ENCODE results near the gene MACROD1.

DNA sequence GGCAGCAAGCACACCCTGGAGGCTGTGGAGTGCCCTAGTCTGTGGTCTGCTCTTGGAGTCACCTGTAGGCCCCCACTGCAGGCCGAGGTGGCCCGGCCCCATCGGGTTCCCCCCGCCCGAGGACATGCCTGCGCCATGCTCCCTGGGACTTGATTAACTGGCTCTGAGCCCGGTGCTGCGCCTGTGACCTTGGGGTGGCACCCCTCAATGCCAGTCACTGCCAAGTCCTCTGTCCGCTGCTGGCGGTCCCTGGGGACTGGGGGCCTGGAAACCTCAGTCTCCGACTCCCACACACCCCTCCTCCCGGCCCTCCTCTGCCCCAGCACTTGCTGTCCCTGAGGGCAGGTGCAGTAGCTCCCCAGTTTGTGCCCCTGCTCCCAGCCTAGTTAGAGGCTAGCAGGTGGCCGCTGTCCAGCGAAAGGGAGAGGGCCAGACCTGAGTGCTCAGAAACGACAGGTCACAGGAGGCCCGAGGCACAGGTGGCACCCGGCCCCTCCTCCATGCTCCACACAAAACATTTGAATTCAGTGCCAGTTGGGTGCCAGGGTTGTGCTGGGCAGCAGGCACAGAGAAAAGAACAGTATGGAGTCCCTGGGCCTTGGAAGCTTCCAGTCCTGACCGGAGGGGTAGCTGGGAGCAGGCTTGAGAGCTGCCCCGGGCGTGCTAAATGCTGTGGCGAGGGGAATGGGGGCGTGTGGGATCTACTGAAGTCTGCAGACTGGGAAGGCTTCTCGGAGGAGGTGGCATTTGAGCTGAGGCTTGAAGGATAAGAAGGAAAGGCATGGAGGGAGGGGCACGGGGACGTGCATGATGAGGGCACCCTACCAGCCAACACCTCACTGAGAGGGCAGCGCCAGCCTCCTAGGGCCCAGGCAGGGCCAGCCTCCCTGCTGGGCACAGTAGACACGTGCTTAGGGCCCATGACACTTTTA lies 146.5 kb downstream of the MACROD1 start:
- no peak for TF ChIP-seq EZH2phosphoT487 (conservative IDR thresholded peaks at IDR 0.05; ENCODE audit: low read length)
- no peak for TF ChIP-seq CTCF (IDR thresholded peaks at IDR 0.05; ENCODE audit: insufficient read depth, low read length, poor library complexity, severe bottlenecking)
